SH-SY5Y (cell line): ENCODE measurements around the gene SEMA3F.

ENCODE experiments used
- GATA2 ChIP-seq: IDR thresholded peaks from 2 replicates; pipeline ENCODE4 v1.6.1; 2011; ENCODE audit warnings: mild to moderate bottlenecking, low read depth, low read length
- GATA3 ChIP-seq: IDR thresholded peaks from 2 replicates; pipeline ENCODE4 v1.6.1; 2011; ENCODE audit warnings: low read depth, mild to moderate bottlenecking, low read length, moderate library complexity

DNA sequence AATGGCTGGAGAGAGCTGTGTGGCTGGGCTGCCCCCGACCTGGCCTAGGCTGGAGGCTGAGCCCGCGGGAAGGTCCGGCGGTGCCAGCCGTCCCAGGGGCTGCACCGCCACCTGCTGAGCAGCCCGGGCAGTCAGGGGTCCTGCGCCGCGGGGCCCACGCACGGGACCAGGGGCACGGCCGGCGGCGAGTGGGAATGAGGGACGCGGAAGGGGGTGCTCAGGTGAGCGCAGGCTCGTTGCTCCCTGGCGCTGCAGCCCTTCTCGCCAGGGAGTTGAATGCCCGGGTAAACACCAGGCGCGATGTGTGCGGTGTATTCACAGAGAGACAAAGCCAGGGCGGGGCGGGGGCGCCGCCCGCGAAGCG, 666 bp upstream of the SEMA3F start:
- no peak for TF ChIP-seq GATA3
- TF ChIP-seq GATA2, result no peak
